GM21423 (cell line): ENCODE measurements around the gene SNAI3.

Source experiments
- ATAC-seq: cut with Tn5 transposase; IDR thresholded peaks from one replicate; pipeline ENCODE4 v1.9.1; 2021; ENCODE audit warnings: mild to moderate bottlenecking, moderate library complexity; ENCODE audit not compliant: unreplicated experiment

The SNAI3 gene

GRCh38 chr16:88636488-88637265 is 49.6 kb downstream of the SNAI3 start:
- ATAC-seq = no peak

- ATAC-seq = no peak
These were observed 50.5 kb downstream of the SNAI3 start for GRCh38 chr16:88635671-88636319.

GRCh38 chr16:88634994-88635670 is 51.2 kb downstream of the SNAI3 start:
- ATAC-seq = no peak

GRCh38 chr16:88634141-88634993 is 51.9 kb downstream of the SNAI3 start:
- ATAC-seq = peak; percentile 57

GRCh38 chr16:88633684-88634140 is 52.6 kb downstream of the SNAI3 start:
- ATAC-seq = peak; percentile 30

DNA sequence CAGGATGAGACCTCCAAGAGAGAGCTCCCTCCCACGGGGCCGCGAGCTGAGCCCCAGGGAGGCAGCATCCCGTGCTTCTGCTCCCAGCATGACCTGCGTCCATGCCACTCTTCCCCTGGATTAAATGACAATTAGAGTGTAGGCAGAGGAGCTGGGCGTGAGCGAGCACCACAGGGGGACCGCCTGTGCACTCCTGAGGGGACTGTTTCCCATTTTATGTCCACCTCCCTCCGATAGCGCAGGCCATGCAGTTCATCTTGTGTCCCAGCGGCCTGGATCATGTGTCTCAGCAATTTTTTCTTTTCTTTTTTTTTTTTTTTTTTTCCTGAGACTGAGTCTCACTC is 53.7 kb downstream of the SNAI3 start:
- no peak for ATAC-seq

DNA sequence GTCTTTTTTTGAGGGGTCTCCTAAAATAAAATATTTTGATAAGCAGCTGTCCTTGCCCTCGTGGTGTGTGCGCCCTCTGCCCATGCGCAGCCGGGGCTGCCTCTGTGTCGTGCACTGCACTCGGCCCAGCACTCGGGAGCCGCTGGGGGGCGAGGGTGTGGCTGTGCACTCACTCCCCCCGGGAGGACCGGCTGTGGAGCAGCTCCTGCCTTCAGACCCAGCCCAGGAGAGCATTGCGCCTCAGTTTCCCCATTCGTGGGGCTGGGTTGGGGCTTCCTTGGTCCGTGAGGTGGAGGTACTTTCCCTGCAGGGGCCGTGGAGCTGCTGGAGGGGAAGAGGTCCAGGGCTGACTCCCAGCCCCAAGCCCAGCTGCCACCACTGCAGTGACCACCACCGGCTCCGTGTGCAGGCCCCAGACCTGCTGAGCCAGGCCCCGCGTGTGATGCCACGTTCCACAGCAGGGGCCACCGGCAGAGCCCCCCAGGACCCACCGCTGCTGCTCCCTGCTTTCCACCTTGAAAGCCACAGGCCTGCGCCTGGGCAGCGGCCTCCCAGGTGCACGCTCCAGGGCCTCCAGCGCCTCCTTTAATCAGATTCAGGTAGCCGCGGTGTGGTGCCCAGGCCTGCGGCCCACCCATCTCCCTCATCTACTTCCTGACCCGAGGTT is 54.3 kb downstream of the SNAI3 start:
- no peak for ATAC-seq

DNA sequence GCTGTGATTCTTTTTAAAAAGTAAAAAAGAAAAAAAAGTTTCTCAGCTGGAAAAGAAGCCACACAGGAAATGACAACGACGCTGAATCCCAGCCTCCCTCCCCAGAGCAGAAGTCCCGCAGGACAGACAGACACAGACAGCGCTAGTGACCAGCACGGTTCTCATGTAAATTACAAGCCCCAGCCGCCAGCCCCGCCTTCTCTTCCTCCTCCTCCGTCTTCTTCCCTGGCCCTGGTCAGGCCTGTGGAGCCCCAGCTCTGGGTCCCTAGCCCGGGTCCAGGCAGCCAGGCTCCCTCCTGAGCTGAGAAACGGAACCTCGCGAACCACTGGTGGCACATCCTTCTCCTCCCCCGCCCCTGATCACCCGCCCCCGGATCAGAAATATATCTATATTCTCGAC is 54.9 kb downstream of the SNAI3 start:
- no peak for ATAC-seq

DNA sequence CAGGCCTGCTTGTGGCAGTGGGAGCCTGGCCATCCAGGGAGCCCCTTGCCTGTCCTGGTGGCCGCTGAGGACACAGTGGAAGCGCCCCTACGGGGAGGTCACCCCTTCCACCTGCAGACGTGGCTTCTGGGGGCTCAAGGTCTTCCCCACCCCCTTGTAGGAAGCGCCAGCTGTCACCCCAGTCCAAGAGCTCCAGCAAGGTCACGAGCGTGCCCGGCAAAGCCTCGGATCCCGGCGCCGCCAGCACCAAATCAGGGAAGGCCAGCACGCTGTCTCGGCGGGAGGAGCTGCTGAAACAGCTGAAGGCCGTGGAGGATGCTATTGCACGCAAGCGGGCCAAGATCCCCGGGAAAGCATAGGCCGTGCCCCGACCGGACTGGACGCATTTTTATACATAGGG is 55.4 kb downstream of the SNAI3 start:
- no peak for ATAC-seq

GRCh38 chr16:88630433-88630832 is 55.9 kb downstream of the SNAI3 start:
- no peak for ATAC-seq

DNA sequence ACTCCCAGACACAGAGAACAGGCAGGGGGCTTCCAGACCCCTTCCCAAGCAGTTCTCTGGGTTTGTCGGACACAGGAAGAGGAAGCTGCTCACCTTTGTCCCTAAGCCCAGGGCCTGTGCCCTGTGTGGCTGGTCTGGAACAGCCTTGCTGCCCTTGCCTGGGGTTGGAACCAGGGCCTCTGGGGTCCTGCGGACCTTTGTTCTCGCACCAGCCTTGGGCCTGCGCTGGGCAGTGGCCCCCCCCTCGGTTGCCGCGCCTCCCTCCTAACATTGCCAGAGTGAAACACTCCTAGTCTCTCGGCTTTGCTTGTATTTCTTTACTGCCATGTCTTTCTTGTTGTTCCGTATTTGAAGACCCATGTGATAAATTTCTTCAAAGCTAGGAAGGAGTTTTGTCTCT is 56.5 kb downstream of the SNAI3 start:
- ATAC-seq = no peak

GRCh38 chr16:88628512-88628974 is 57.8 kb downstream of the SNAI3 start:
- ATAC-seq = no peak
